K562 (cell line): ENCODE results near the gene FYTTD1. TPM values are rescaled to one million over a fixed set of nuclear protein-coding genes. Genes with fewer than 3 reads are reported as not detected.

Experiments
- ADNP ChIP-seq: fragments of 200-800 bp; sonication (Bioruptor generic); IDR thresholded peaks from 2 replicates; pipeline ENCODE4 v1.6.1; 2016; ENCODE audit warnings: missing genetic modification characterization, missing compliant biosample characterization
- ATF1 ChIP-seq, 2 experiments: fragments of 450-650 bp in 1 of 2; IDR thresholded peaks; 2 replicates each; pipeline ENCODE4 v1.6.1; 2016; ENCODE audit warnings: missing compliant biosample characterization in 1 of 2, missing genetic modification characterization in 1 of 2
- BMI1 ChIP-seq: fragments of 150-350 bp; IDR thresholded peaks from 2 replicates; pipeline ENCODE4 v1.6.1; 2014; ENCODE audit warnings: low read length
- CBFA2T2 ChIP-seq: fragments of 450-650 bp; conservative IDR thresholded peaks from 2 replicates; pipeline ENCODE4 v1.6.1; 2017; ENCODE audit warnings: mild to moderate bottlenecking
- CTBP1 ChIP-seq: fragments of 450-650 bp; IDR thresholded peaks from 2 replicates; pipeline ENCODE4 v1.6.1; 2016; ENCODE audit warnings: borderline replicate concordance
- DIDO1 ChIP-seq: fragments of 450-650 bp; IDR thresholded peaks from 2 replicates; pipeline ENCODE4 v1.6.1; 2016; ENCODE audit warnings: low read depth, missing biosample characterization, missing genetic modification characterization
- ERF ChIP-seq: fragments of 450-650 bp; formaldehyde crosslinking; IDR thresholded peaks from 2 replicates; pipeline ENCODE4 v1.4.0; 2020; ENCODE audit warnings: mild to moderate bottlenecking, mixed read lengths
- HDAC1 ChIP-seq, 2 experiments: fragments of 450-650 bp; IDR thresholded peaks; 2 replicates each; pipeline ENCODE4 v1.6.1; 2016 to 2017; ENCODE audit warnings: inconsistent platforms in 1 of 2, mild to moderate bottlenecking in 1 of 2, moderate library complexity in 1 of 2
- HDAC8 ChIP-seq: fragments of 450-650 bp; IDR thresholded peaks from 2 replicates; pipeline ENCODE4 v1.6.1; 2016; ENCODE audit warnings: mild to moderate bottlenecking, missing genetic modification characterization, moderate library complexity, missing compliant biosample characterization
- KDM1A ChIP-seq, 2 experiments: fragments of 450-650 bp; IDR thresholded peaks; 2 replicates each; pipeline ENCODE4 v1.6.1; 2016; ENCODE audit warnings: mild to moderate bottlenecking in 2 of 2
- MBD2 ChIP-seq: sonication (generic); IDR thresholded peaks from 2 replicates; pipeline ENCODE4 v1.6.1; 2016; ENCODE audit warnings: low read depth, borderline replicate concordance
- MXI1 ChIP-seq: IDR thresholded peaks from 2 replicates; pipeline ENCODE4 v1.6.1; 2011; ENCODE audit warnings: low read depth, mild to moderate bottlenecking, improper control_type of control experiment, low read length
- NCOR1 ChIP-seq: fragments of 450-650 bp; IDR thresholded peaks from 2 replicates; pipeline ENCODE4 v1.6.1; 2016; ENCODE audit warnings: mild to moderate bottlenecking, moderate library complexity
- RNF219 ChIP-seq: fragments of 250-450 bp; sonication (Bioruptor Pico); IDR thresholded peaks from 2 replicates; pipeline ENCODE4 v1.5.0; 2022; ENCODE audit warnings: mild to moderate bottlenecking
- SMAD2 ChIP-seq: fragments of 150-350 bp; IDR thresholded peaks from 2 replicates; pipeline ENCODE4 v1.6.1; 2014; ENCODE audit warnings: low read depth, mild to moderate bottlenecking, low read length
- THAP7 ChIP-seq: fragments of 250-450 bp; sonication (Bioruptor Pico); IDR thresholded peaks from 2 replicates; pipeline ENCODE4 v1.5.0; 2021
- TRIM28 ChIP-seq: fragments of 450-650 bp; IDR thresholded peaks from 2 replicates; pipeline ENCODE4 v1.6.1; 2017
- ZBTB9 ChIP-seq: fragments of 450-650 bp; formaldehyde crosslinking; IDR thresholded peaks from 2 replicates; pipeline ENCODE4 v1.4.0; 2020; ENCODE audit warnings: mild to moderate bottlenecking, moderate library complexity
- ZC3H11A ChIP-seq: IDR thresholded peaks from 2 replicates; pipeline ENCODE4 v1.6.1; 2012; ENCODE audit warnings: low read depth, low read length, improper control_type of control experiment
- ZMIZ1 ChIP-seq, 2 experiments: fragments of 150-350 bp in 1 of 2; IDR thresholded peaks; 2 replicates each; pipeline ENCODE4 v1.6.1; 2012 to 2016; ENCODE audit warnings: low read depth in 2 of 2, low read length in 2 of 2, mild to moderate bottlenecking in 1 of 2, moderate library complexity in 1 of 2
- ZNF316 ChIP-seq: fragments of 450-650 bp; IDR thresholded peaks from 2 replicates; pipeline ENCODE4 v1.6.1; 2016
- ZNF644 ChIP-seq: fragments of 200-800 bp; sonication (Bioruptor generic); IDR thresholded peaks from 2 replicates; pipeline ENCODE4 v1.6.1; 2016; ENCODE audit warnings: low read depth, missing genetic modification characterization, missing compliant biosample characterization
- polyA plus RNA-seq, 8 experiments: library from polyadenylated mRNA; depleted of rRNA in 4 of 8; stranded (reverse) in 5 of 8; unstranded in 3 of 8; fragments of >200 nt; fragmentation: Nextera tagmentation in 2 of 8; fragmentation: Illumina TruSeq in 1 of 8; extraction: Ambion mirVana in 2 of 8; extraction: Trizol in 1 of 8; gene quantifications; 2 replicates each; pipeline versions ENCODE4 v1.2.1 to v1.2.3, GENCODE V29; 2011 to 2014; ENCODE audit warnings: inconsistent platforms in 1 of 8, missing spikeins in 1 of 8
- total RNA-seq, 7 experiments: library from RNA; depleted of rRNA in 6 of 7; stranded (reverse); fragments of >200 nt in 6 of 7; fragmentation: Illumina TruSeq in 2 of 7; extraction: Trizol in 2 of 7; gene quantifications; 2 replicates each; pipeline versions ENCODE4 v1.2.1 to v1.2.3, GENCODE V29; 2011 to 2021; ENCODE audit warnings: low replicate concordance in 1 of 7

FYTTD1 gene
- total and polyA plus RNA-seq, 9 of the 15 experiments (the other 6 are each of a cell fraction or from before 2014, with no cell fraction given) = 35.7 to 106 (median 76.3) TPM

GRCh38 chr3:197791113-197791891 lies 41.6 kb downstream of the FYTTD1 start, which contains the start of gene LRCH3 (continued):
- no peak for TF ChIP-seq ADNP (tag)
- TF ChIP-seq ZNF316 = no peak
- TF ChIP-seq ERF (CRISPR knock-in tag) = no peak
- TF ChIP-seq ZNF644 (tag) = no peak
- TF ChIP-seq ZMIZ1 (IDR thresholded peaks at IDR 0.05; ENCODE audit: low read depth in 2 of 2, low read length in 2 of 2) = 0 out of 4 replicates have a peak, but pooled peaks of 1 of the 2 experiments have one; percentile 48
- TF ChIP-seq NCOR1 = no peak
- no peak for TF ChIP-seq RNF219
- TF ChIP-seq TRIM28 = no peak
- TF ChIP-seq CBFA2T2 = no peak
- peak; percentile 70; the same call in 1 of the 2 replicates for TF ChIP-seq ZBTB9
- no peak for TF ChIP-seq MXI1
- 0 out of 2 replicates have a peak, but pooled peaks have one; percentile 79 for TF ChIP-seq THAP7 (CRISPR knock-in tag)
- no peak for TF ChIP-seq BMI1
- TF ChIP-seq HDAC1 (IDR thresholded peaks at IDR 0.05) = 0 out of 4 replicates have a peak, but pooled peaks of 1 of the 2 experiments have one; percentile 53
- TF ChIP-seq CTBP1 = peak; percentile 21; the same call in 1 of the 2 replicates
- TF ChIP-seq MBD2 = peak; percentile 59; the same call in 1 of the 2 replicates
- no peak for TF ChIP-seq SMAD2
- no peak for TF ChIP-seq ZC3H11A
- no peak for TF ChIP-seq DIDO1
- no peak for TF ChIP-seq KDM1A (IDR thresholded peaks at IDR 0.05)
- no peak for TF ChIP-seq HDAC8
- no peak for TF ChIP-seq ATF1 (CRISPR knock-in tag; IDR thresholded peaks at IDR 0.05)
- TF ChIP-seq ATF1 (tag; IDR thresholded peaks at IDR 0.05) = 0 out of 2 replicates have a peak, but pooled peaks have one; percentile 58
